HepG2 (cell line): ENCODE data around the gene FBF1. TPM values are rescaled to one million over a fixed set of nuclear protein-coding genes. Genes with fewer than 3 reads are reported as not detected.
A peak's percentile ranks its signal among the peaks of the same experiment; 100 is the strongest.

ENCODE experiments used
- ESRRA ChIP-seq: sonication (generic); formaldehyde crosslinking; IDR thresholded peaks from 2 replicates; pipeline ENCODE4 v1.5.1; 2020; ENCODE audit warnings: mild to moderate bottlenecking, low read depth, missing genetic modification reagents
- HDAC6 ChIP-seq: fragments of 200-600 bp; sonication (generic); IDR thresholded peaks from 2 replicates; pipeline ENCODE4 v1.7.0; 2017; ENCODE audit warnings: mild to moderate bottlenecking, antibody characterized with exemption, low read length, low read depth
- KAT2B ChIP-seq: fragments of 150-350 bp; IDR thresholded peaks from 2 replicates; pipeline ENCODE4 v1.6.1; 2014; ENCODE audit warnings: low read depth, low read length, borderline replicate concordance
- MAZ ChIP-seq, 2 experiments: sonication (generic) in 1 of 2; formaldehyde crosslinking in 1 of 2; IDR thresholded peaks; 2 replicates each; pipeline versions ENCODE4 v1.5.0 to v1.6.1; 2012 to 2020; ENCODE audit warnings: low read depth in 2 of 2, mild to moderate bottlenecking in 2 of 2, borderline replicate concordance in 1 of 2, improper control_type of control experiment in 1 of 2, low read length in 1 of 2, missing genetic modification reagents in 1 of 2, moderate library complexity in 1 of 2
- RBFOX2 ChIP-seq: fragments of 200-400 bp; formaldehyde crosslinking; IDR thresholded peaks from 2 replicates; pipeline ENCODE4 v1.6.1; 2017; ENCODE audit warnings: low read depth, mild to moderate bottlenecking, low read length
- SIN3A ChIP-seq: IDR thresholded peaks from 2 replicates; pipeline ENCODE4 v1.6.1; 2011; ENCODE audit warnings: low read depth, mild to moderate bottlenecking, control low read depth, low read length, borderline replicate concordance
- SMARCC2 ChIP-seq: fragments of 450-650 bp; IDR thresholded peaks from 2 replicates; pipeline ENCODE4 v1.6.1; 2017; ENCODE audit warnings: antibody characterized with exemption, mild to moderate bottlenecking
- SRSF9 ChIP-seq: fragments of 200-400 bp; formaldehyde crosslinking; IDR thresholded peaks from 2 replicates; pipeline ENCODE4 v1.6.1; 2018; ENCODE audit warnings: borderline replicate concordance, mild to moderate bottlenecking, low read depth, low read length; ENCODE audit not compliant: insufficient read depth, poor library complexity, severe bottlenecking
- TBX3 ChIP-seq: fragments of 450-650 bp; IDR thresholded peaks from 2 replicates; pipeline ENCODE4 v1.6.1; 2017; ENCODE audit warnings: antibody characterized with exemption, mild to moderate bottlenecking, inconsistent platforms, borderline replicate concordance
- ZBTB3 ChIP-seq: sonication (generic); formaldehyde crosslinking; IDR thresholded peaks from 2 replicates; pipeline ENCODE4 v1.4.0; 2020; ENCODE audit warnings: low read depth, mild to moderate bottlenecking, moderate library complexity, missing genetic modification reagents, borderline replicate concordance
- ZBTB7B ChIP-seq: sonication (generic); formaldehyde crosslinking; IDR thresholded peaks from 2 replicates; pipeline ENCODE4 v1.4.0; 2020; ENCODE audit warnings: missing genetic modification reagents
- ZNF180 ChIP-seq: sonication (generic); formaldehyde crosslinking; IDR thresholded peaks from 2 replicates; pipeline ENCODE4 v1.4.0; 2020; ENCODE audit warnings: low read depth, missing genetic modification reagents, borderline replicate concordance
- ZNF20 ChIP-seq: sonication (generic); formaldehyde crosslinking; IDR thresholded peaks from 2 replicates; pipeline ENCODE4 v1.4.0; 2020; ENCODE audit warnings: mild to moderate bottlenecking, moderate library complexity, missing genetic modification reagents
- ZNF569 ChIP-seq: sonication (generic); formaldehyde crosslinking; IDR thresholded peaks from 2 replicates; pipeline ENCODE4 v1.5.0; 2020; ENCODE audit warnings: mild to moderate bottlenecking, missing genetic modification reagents, moderate library complexity, borderline replicate concordance
- ZNF652 ChIP-seq: IDR thresholded peaks from 2 replicates; pipeline ENCODE4 v1.6.1; 2016; ENCODE audit warnings: low read depth, borderline replicate concordance
- ZNF720 ChIP-seq: sonication (generic); formaldehyde crosslinking; IDR thresholded peaks from 2 replicates; pipeline ENCODE4 v1.4.0; 2020; ENCODE audit warnings: missing genetic modification reagents
- ZNF782 ChIP-seq: sonication (generic); formaldehyde crosslinking; IDR thresholded peaks from 2 replicates; pipeline ENCODE4 v1.4.0; 2020; ENCODE audit warnings: missing genetic modification reagents, mild to moderate bottlenecking, borderline replicate concordance
- polyA plus RNA-seq, 8 experiments: library from polyadenylated mRNA; depleted of rRNA in 3 of 8; stranded (reverse) in 7 of 8; unstranded in 1 of 8; fragments of >200 nt; fragmentation: Illumina TruSeq in 4 of 8; extraction: Trizol in 4 of 8; gene quantifications; 2 replicates each; pipeline versions ENCODE4 v1.2.1 to v1.2.3, GENCODE V29; 2011 to 2016; ENCODE audit warnings: low read depth in 4 of 8, missing spikeins in 1 of 8, mixed read lengths in 1 of 8; ENCODE audit not compliant: insufficient read depth in 1 of 8
- total RNA-seq, 5 experiments: library from RNA; depleted of rRNA; stranded (reverse); fragments of >200 nt; fragmentation: Illumina TruSeq; extraction: Trizol; gene quantifications; 2 replicates each; pipeline ENCODE4 v1.2.3, GENCODE V29; 2016; ENCODE audit warnings: low read depth in 1 of 5
- TF ChIP-seq, protein P1 (sequence below): sonication (generic); formaldehyde crosslinking; IDR thresholded peaks from 2 replicates; pipeline ENCODE4 v1.4.0; 2020; ENCODE audit warnings: missing genetic modification reagents, borderline replicate concordance

The FBF1 gene
- total and polyA plus RNA-seq, 2 of the 13 experiments (the other 11 are each of a cell fraction or from before 2014, with no cell fraction given): 2.4 to 8.1 TPM

DNA sequence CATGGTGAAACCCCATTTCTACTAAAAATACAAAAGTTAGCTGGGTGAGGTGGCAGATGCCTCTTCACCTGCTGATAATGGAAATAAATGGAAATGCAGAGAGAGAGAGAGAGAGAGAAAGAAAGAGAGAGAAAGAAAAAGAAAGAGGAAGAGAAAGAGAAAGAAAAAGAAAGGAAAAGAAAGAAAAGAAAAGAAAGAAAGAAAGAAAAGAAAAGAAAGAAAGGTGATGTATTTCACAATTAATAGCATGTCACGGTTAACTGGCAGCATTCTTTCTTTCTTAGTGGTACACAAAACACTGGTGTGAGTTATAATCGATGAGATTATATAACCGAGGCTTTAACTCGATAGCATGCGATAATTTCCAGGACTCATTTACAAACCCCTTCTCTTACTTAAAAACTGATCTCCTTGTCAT is 34.9 kb upstream of the FBF1 start (continued):
- TF ChIP-seq, protein P1, sequence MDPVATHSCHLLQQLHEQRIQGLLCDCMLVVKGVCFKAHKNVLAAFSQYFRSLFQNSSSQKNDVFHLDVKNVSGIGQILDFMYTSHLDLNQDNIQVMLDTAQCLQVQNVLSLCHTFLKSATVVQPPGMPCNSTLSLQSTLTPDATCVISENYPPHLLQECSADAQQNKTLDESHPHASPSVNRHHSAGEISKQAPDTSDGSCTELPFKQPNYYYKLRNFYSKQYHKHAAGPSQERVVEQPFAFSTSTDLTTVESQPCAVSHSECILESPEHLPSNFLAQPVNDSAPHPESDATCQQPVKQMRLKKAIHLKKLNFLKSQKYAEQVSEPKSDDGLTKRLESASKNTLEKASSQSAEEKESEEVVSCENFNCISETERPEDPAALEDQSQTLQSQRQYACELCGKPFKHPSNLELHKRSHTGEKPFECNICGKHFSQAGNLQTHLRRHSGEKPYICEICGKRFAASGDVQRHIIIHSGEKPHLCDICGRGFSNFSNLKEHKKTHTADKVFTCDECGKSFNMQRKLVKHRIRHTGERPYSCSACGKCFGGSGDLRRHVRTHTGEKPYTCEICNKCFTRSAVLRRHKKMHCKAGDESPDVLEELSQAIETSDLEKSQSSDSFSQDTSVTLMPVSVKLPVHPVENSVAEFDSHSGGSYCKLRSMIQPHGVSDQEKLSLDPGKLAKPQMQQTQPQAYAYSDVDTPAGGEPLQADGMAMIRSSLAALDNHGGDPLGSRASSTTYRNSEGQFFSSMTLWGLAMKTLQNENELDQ (CRISPR knock-in tag): no peak
- TF ChIP-seq ZNF20 (CRISPR knock-in tag): peak; percentile 15; the same call in 1 of the 2 replicates
- no peak for TF ChIP-seq ZNF782 (CRISPR knock-in tag)
- TF ChIP-seq ESRRA (CRISPR knock-in tag): 0 out of 2 replicates have a peak, but pooled peaks have one; percentile 12
- 0 out of 2 replicates have a peak, but pooled peaks have one; percentile 23 for TF ChIP-seq ZBTB3 (CRISPR knock-in tag)
- 0 out of 2 replicates have a peak, but pooled peaks have one; percentile 3 for TF ChIP-seq SIN3A
- no peak for TF ChIP-seq MAZ (IDR thresholded peaks at IDR 0.05; ENCODE audit: borderline replicate concordance, low read depth, low read length)
- 0 out of 2 replicates have a peak, but pooled peaks have one; percentile 9 for TF ChIP-seq MAZ (CRISPR knock-in tag; IDR thresholded peaks at IDR 0.05; ENCODE audit: low read depth)
- TF ChIP-seq HDAC6: 0 out of 2 replicates have a peak, but pooled peaks have one; percentile 57
- TF ChIP-seq KAT2B: peak; percentile 82
- TF ChIP-seq ZNF569 (CRISPR knock-in tag): peak; percentile 45; the same call in 1 of the 2 replicates
- peak; percentile 63 for TF ChIP-seq SRSF9
- TF ChIP-seq ZNF720 (CRISPR knock-in tag): no peak
- TF ChIP-seq ZNF180 (CRISPR knock-in tag): no peak
- peak; percentile 22; the same call in 1 of the 2 replicates for TF ChIP-seq ZNF652 (CRISPR knock-in tag)
- 0 out of 2 replicates have a peak, but pooled peaks have one; percentile 46 for TF ChIP-seq SMARCC2
- TF ChIP-seq RBFOX2: 0 out of 2 replicates have a peak, but pooled peaks have one; percentile 26
- TF ChIP-seq TBX3: 0 out of 2 replicates have a peak, but pooled peaks have one; percentile 25
- peak; percentile 55; the same call in 1 of the 2 replicates for TF ChIP-seq ZBTB7B (CRISPR knock-in tag)
